Lower leg skin (tissue), 3 donors: Measurements from ENCODE around the gene CSH2.

ENCODE experiments used
- CTCF ChIP-seq, 3 donors: fragments of 450-650 bp; IDR thresholded peaks; one replicate each; pipeline ENCODE4 v1.5.1; 2016; ENCODE audit warnings: antibody characterized with exemption in 3 of 3, mild to moderate bottlenecking in 3 of 3, moderate library complexity in 2 of 3
- POLR2A ChIP-seq, 2 donors: fragments of 450-650 bp; IDR thresholded peaks; one replicate each; pipeline ENCODE4 v1.6.1; 2016 to 2017; ENCODE audit warnings: antibody characterized with exemption in 2 of 2, mild to moderate bottlenecking in 1 of 2, moderate library complexity in 1 of 2

- TF ChIP-seq CTCF (IDR thresholded peaks at IDR 0.05) (no peak), POLR2A (IDR thresholded peaks at IDR 0.05) (no peak)
Measured at GRCh38 chr17:63824362-63824761, 49.1 kb downstream of the CSH2 start.
